ENCODE measurements around the gene MCU.

- TF ChIP-seq CTCF (IDR thresholded peaks at IDR 0.05; ENCODE audit: poor library complexity) (no peak), EZH2 (IDR thresholded peaks at IDR 0.05; ENCODE audit: borderline replicate concordance) (no peak), EZH2phosphoT487 (IDR thresholded peaks at IDR 0.05; ENCODE audit: low read depth, severe bottlenecking, unreplicated experiment) (no peak)
Observed at GRCh38 chr10:72800000-72800740, 108.2 kb downstream of the MCU start.
